Activated T-cell treated with anti-CD3 and anti-CD28 coated beads, Interleukin-2, amount 50 U/mL, for 1 hour (primary cell): ENCODE data around the gene ARID1B.

Experiments used
- DNase-seq: peaks from one replicate; pipeline ENCODE4 v3.0.0-alpha.2; 2020

ARID1B gene

GRCh38 chr6:157173776-157174175 is 396.6 kb downstream of the ARID1B start:
- no peak for DNase-seq

GRCh38 chr6:157174731-157175130 is 397.6 kb downstream of the ARID1B start:
- no peak for DNase-seq

GRCh38 chr6:157177731-157178336 is 400.7 kb downstream of the ARID1B start:
- DNase-seq, result no peak

- DNase-seq, result no peak
Observed at GRCh38 chr6:157181649-157182048, 404.5 kb downstream of the ARID1B start.

GRCh38 chr6:157182503-157183264 is 405.5 kb downstream of the ARID1B start:
- no peak for DNase-seq

- peak; percentile 71 for DNase-seq
Observed at GRCh38 chr6:157184202-157185015, 407.2 kb downstream of the ARID1B start.

GRCh38 chr6:157185171-157185570 is 408.0 kb downstream of the ARID1B start:
- DNase-seq, result no peak

- DNase-seq, result no peak
Observed at GRCh38 chr6:157185986-157186385, 408.8 kb downstream of the ARID1B start.

GRCh38 chr6:157186785-157187181 is 409.6 kb downstream of the ARID1B start:
- no peak for DNase-seq

- no peak for DNase-seq
Observed at GRCh38 chr6:157187182-157188083, 410.3 kb downstream of the ARID1B start.

GRCh38 chr6:157188213-157188612 is 411.0 kb downstream of the ARID1B start:
- DNase-seq, result no peak

- DNase-seq, result no peak
Observed at GRCh38 chr6:157193443-157193996, 416.3 kb downstream of the ARID1B start.

- DNase-seq, result no peak
Observed at GRCh38 chr6:157194110-157194509, 416.9 kb downstream of the ARID1B start.

GRCh38 chr6:157194643-157195042 is 417.5 kb downstream of the ARID1B start:
- DNase-seq, result no peak

- DNase-seq, result no peak
Observed at GRCh38 chr6:157196391-157196790, 419.2 kb downstream of the ARID1B start.

- no peak for DNase-seq
Observed at GRCh38 chr6:157198425-157199279, 421.5 kb downstream of the ARID1B start.

GRCh38 chr6:157200117-157200516 is 422.9 kb downstream of the ARID1B start:
- DNase-seq, result no peak

- no peak for DNase-seq
Observed at GRCh38 chr6:157200611-157201010, 423.4 kb downstream of the ARID1B start.

GRCh38 chr6:157201083-157201482 is 423.9 kb downstream of the ARID1B start:
- DNase-seq, result no peak

- DNase-seq, result no peak
Observed at GRCh38 chr6:157203312-157203744, 426.1 kb downstream of the ARID1B start.

- DNase-seq, result no peak
Observed at GRCh38 chr6:157203764-157204163, 426.6 kb downstream of the ARID1B start.
